Measurements from ENCODE around the gene PUS7.
"Not testable (repeated sequence)": the region's sequence is repeated elsewhere in the genome, so short reads cannot be mapped to it uniquely, and the experiment has no call there.

Gene PUS7, protein sequence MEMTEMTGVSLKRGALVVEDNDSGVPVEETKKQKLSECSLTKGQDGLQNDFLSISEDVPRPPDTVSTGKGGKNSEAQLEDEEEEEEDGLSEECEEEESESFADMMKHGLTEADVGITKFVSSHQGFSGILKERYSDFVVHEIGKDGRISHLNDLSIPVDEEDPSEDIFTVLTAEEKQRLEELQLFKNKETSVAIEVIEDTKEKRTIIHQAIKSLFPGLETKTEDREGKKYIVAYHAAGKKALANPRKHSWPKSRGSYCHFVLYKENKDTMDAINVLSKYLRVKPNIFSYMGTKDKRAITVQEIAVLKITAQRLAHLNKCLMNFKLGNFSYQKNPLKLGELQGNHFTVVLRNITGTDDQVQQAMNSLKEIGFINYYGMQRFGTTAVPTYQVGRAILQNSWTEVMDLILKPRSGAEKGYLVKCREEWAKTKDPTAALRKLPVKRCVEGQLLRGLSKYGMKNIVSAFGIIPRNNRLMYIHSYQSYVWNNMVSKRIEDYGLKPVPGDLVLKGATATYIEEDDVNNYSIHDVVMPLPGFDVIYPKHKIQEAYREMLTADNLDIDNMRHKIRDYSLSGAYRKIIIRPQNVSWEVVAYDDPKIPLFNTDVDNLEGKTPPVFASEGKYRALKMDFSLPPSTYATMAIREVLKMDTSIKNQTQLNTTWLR

GRCh38 chr7:105521717-105522463, at the start of gene PUS7:
TSS of gene PUS7 (minus strand) at chr7:105522271. CDS start at chr7:105508512, 13,759 bp downstream.
- Mint-ChIP-seq H3K27ac (peak within 1 kb of the TSS; percentile 94), H3K4me3 (peak within 1 kb of the TSS; percentile 94), H3K4me1 (peaks cover 17% of the 10 kb centered on the region), H3K9me3 (no peaks in the 10 kb centered on the region), H3K36me3 (peaks cover 35% of the 10 kb centered on the region)
- ATAC-seq = peak; percentile 93
- peak; percentile 62 to 87 for DNase-seq (ENCODE audit: low spot score in 2 of 2)

GRCh38 chr7:105567821-105568220, 45.8 kb upstream of the PUS7 start:
- Mint-ChIP-seq H3K36me3 (peaks cover 78% of the 10 kb centered on the region), H3K4me1 (no peaks in the 10 kb centered on the region), H3K9me3 (no peaks in the 10 kb centered on the region), H3K4me3 (no peak overlapping the region), H3K27ac (peak overlapping the region; percentile 48)
- DNase-seq (ENCODE audit: low spot score in 2 of 2) (no peak), ATAC-seq (no peak)

- DNase-seq (ENCODE audit: low spot score in 2 of 2) = no peak
- peaks cover 86% of the 10 kb centered on the region for H3K36me3 Mint-ChIP-seq
- H3K9me3 Mint-ChIP-seq = no peaks in the 10 kb centered on the region
- no peaks in the 10 kb centered on the region for H3K4me1 Mint-ChIP-seq
- H3K4me3 Mint-ChIP-seq = no peak overlapping the region
- no peak for ATAC-seq
- no peak overlapping the region for H3K27ac Mint-ChIP-seq
Observed at GRCh38 chr7:105567024-105567423, 45.0 kb upstream of the PUS7 start.

DNA sequence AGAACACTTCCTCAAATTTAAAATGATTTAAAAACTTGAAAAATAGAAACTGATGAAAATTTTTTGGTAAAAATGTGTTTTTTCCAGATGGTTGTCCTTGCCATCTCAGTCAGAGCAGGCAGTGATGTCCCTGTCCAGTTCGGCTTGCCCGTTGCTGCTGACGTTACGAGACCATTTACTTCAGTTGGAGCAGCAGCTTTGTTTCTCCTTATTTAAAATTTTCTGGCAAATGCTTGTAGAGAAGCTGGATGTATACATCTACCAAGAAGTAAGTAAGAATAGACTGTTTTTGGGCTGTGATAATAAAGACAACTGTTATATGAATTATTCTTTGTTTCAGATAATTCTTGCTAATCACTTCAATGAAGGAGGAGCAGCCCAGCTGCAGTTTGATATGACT, 43.1 kb upstream of the PUS7 start:
- DNase-seq (ENCODE audit: low spot score in 2 of 2) (no peak), ATAC-seq (no peak)
- Mint-ChIP-seq H3K36me3 (peaks cover 96% of the 10 kb centered on the region), H3K4me3 (no peak overlapping the region), H3K4me1 (no peaks in the 10 kb centered on the region), H3K9me3 (no peaks in the 10 kb centered on the region), H3K27ac (no peak overlapping the region)

- Mint-ChIP-seq H3K9me3 (no peaks in the 10 kb centered on the region), H3K27ac (no peak overlapping the region), H3K4me3 (no peak overlapping the region), H3K4me1 (no peaks in the 10 kb centered on the region), H3K36me3 (peaks cover 100% of the 10 kb centered on the region)
- ATAC-seq (no peak), DNase-seq (ENCODE audit: low spot score in 2 of 2) (no peak)
Observed at GRCh38 chr7:105559926-105560325, 37.9 kb upstream of the PUS7 start.

DNA sequence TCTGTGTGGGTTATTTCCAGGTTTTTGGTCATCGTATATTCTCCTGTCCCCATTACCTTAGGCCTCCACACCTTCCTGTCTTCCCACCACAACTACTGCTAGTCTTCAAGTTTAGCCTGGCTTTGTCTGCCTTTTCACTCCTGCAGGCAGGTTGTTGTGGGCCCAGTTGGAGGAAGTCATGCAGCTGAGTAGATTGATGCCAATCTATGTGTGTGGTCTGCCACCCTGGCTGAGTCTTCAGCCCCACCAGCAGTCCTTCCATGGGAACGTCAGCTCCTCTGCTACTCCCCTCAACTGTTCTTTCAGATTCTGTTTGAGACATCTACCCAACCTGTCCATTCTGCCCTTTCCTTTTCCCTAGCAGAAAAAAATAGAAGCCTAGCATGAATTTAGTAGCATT, 16.3 kb upstream of the PUS7 start:
- ATAC-seq = no peak
- H3K4me1 Mint-ChIP-seq = peaks cover 19% of the 10 kb centered on the region
- H3K36me3 Mint-ChIP-seq = peaks cover 88% of the 10 kb centered on the region
- DNase-seq (ENCODE audit: low spot score in 2 of 2) = no peak
- H3K27ac Mint-ChIP-seq = peak overlapping the region; percentile 7
- H3K4me3 Mint-ChIP-seq = no peak overlapping the region
- no peaks in the 10 kb centered on the region for H3K9me3 Mint-ChIP-seq

GRCh38 chr7:105532709-105533460, 10.8 kb upstream of the PUS7 start:
- peak overlapping the region; percentile 83 for H3K4me3 Mint-ChIP-seq
- peaks cover 20% of the 10 kb centered on the region for H3K4me1 Mint-ChIP-seq
- no peak for DNase-seq (ENCODE audit: low spot score in 2 of 2)

GRCh38 chr7:105531792-105532671, 10.0 kb upstream of the PUS7 start, which contains the start of gene RINT1:
TSS of gene RINT1 (plus strand) at chr7:105532201. CDS start at chr7:105532316, 115 bp downstream.
- Mint-ChIP-seq H3K4me3 (peak within 1 kb of the TSS; percentile 83), H3K27ac (peak within 1 kb of the TSS; percentile 91), H3K4me1 (peaks cover 20% of the 10 kb centered on the region), H3K9me3 (no peaks in the 10 kb centered on the region), H3K36me3 (peaks cover 37% of the 10 kb centered on the region)
- peak; percentile 97 for DNase-seq (ENCODE audit: low spot score in 2 of 2)
- peak; percentile 99 for ATAC-seq

More at GRCh38 chr7:105532709-105533460, 10.8 kb upstream of the PUS7 start:
- Mint-ChIP-seq H3K9me3 (no peaks in the 10 kb centered on the region), H3K27ac (peak overlapping the region; percentile 91), H3K36me3 (peaks cover 46% of the 10 kb centered on the region)
- no peak for ATAC-seq

DNA sequence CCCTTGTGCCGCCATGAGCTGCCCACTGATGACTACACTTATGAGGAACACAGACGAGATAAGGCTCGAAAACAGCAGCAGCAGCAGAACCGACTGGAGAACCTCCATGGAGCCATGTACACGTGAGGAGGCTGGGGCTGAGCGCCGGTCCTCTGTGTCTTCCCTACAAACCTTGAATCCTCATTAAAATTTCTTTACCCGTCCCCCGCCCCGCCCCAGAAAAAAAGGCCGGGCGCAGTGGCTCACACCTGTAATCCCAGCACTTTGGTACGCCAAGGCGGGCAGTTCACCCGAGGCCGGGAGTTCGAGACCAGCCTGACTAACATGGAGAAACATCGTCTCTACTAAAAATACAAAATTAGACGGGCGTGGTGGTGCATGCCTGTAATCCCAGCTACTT, 8.5 kb upstream of the PUS7 start:
- peak overlapping the region; percentile 83 for H3K4me3 Mint-ChIP-seq
- no peak for ATAC-seq
- no peak overlapping the region for H3K27ac Mint-ChIP-seq

DNA sequence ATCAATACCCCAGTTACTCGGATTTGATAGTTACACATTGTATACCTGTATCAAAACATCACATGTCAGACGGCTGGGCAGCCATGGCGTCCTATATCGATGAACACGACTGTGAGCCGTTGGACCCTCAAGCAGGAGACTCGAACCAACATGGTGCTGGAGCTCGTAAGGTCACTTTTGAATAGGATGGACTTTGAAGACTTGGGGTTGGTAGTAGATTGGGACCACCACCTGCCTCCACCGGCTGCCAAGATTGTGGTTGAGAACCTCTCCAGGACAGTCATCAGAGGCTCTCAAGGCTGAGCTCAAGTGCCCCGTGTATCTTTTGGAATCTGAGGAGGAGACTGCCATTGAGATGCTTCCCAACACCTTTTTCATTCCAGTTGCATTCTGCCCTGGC, 8.1 kb upstream of the PUS7 start:
- Mint-ChIP-seq H3K4me3 (peak overlapping the region; percentile 83), H3K9me3 (no peaks in the 10 kb centered on the region), H3K27ac (no peak overlapping the region), H3K4me1 (peaks cover 20% of the 10 kb centered on the region), H3K36me3 (peaks cover 18% of the 10 kb centered on the region)
- ATAC-seq = no peak
- DNase-seq (ENCODE audit: low spot score in 2 of 2) = no peak

More for the DNA sequence above, 8.5 kb upstream of the PUS7 start:
- no peak for DNase-seq (ENCODE audit: low spot score in 2 of 2)
- Mint-ChIP-seq H3K4me1 (peaks cover 20% of the 10 kb centered on the region), H3K36me3 (peaks cover 23% of the 10 kb centered on the region), H3K9me3 (no peaks in the 10 kb centered on the region)

GRCh38 chr7:105527737-105528136, 5.7 kb upstream of the PUS7 start:
- not testable (repeated sequence) for ATAC-seq; H3K4me3 Mint-ChIP-seq; H3K9me3 Mint-ChIP-seq; DNase-seq (ENCODE audit: low spot score in 2 of 2); H3K36me3 Mint-ChIP-seq; H3K27ac Mint-ChIP-seq
- peaks cover 12% of the 10 kb centered on the region for H3K4me1 Mint-ChIP-seq

- H3K4me3 Mint-ChIP-seq = no peak overlapping the region
Observed at GRCh38 chr7:105524840-105525239, 2.8 kb upstream of the PUS7 start.

GRCh38 chr7:105524423-105524822, 2.4 kb upstream of the PUS7 start:
- not testable (repeated sequence) for H3K4me3 Mint-ChIP-seq; H3K9me3 Mint-ChIP-seq; ATAC-seq; H3K27ac Mint-ChIP-seq; DNase-seq (ENCODE audit: low spot score in 2 of 2)
- Mint-ChIP-seq H3K36me3 (peaks cover 11% of the 10 kb centered on the region), H3K4me1 (peaks cover 15% of the 10 kb centered on the region)

More at GRCh38 chr7:105524840-105525239, 2.8 kb upstream of the PUS7 start:
- H3K36me3 Mint-ChIP-seq = peaks cover 7% of the 10 kb centered on the region
- ATAC-seq (no peak), DNase-seq (ENCODE audit: low spot score in 2 of 2) (no peak)
- no peaks in the 10 kb centered on the region for H3K9me3 Mint-ChIP-seq
- H3K4me1 Mint-ChIP-seq = peaks cover 11% of the 10 kb centered on the region
- no peak overlapping the region for H3K27ac Mint-ChIP-seq

All from stimulated activated effector memory CD8-positive, alpha-beta T cell treated with anti-CD3 and anti-CD28 coated beads, Interleukin-12 subunit alpha, Interleukin-12 subunit beta, amount 100 ng/mL, for 72 hours (primary cell).